Ectodermal cell (in vitro differentiated cells): ENCODE results near the gene WDR64.
"Not testable (repeated sequence)": the region's sequence is repeated elsewhere in the genome, so short reads cannot be mapped to it uniquely, and the experiment has no call there.

Experiments
- H3K27ac ChIP-seq: 2 replicates; pipeline ENCODE4 v1.7.0; 2013; ENCODE audit warnings: mild to moderate bottlenecking, low read depth, low read length; ENCODE audit not compliant: insufficient read depth, poor library complexity, severe bottlenecking
- H3K27me3 ChIP-seq: 2 replicates; pipeline ENCODE4 v1.7.0; 2013; ENCODE audit warnings: mild to moderate bottlenecking, low read length; ENCODE audit not compliant: insufficient read depth, control insufficient read depth, poor library complexity, severe bottlenecking
- H3K36me3 ChIP-seq: one replicate; pipeline ENCODE4 v1.7.0; 2013; ENCODE audit warnings: low read length; ENCODE audit not compliant: control insufficient read depth, insufficient read depth
- H3K4me1 ChIP-seq: one replicate; pipeline ENCODE4 v1.7.0; 2013; ENCODE audit warnings: low read length; ENCODE audit not compliant: control insufficient read depth, insufficient read depth
- H3K4me3 ChIP-seq: 2 replicates; pipeline ENCODE4 v1.7.0; 2013; ENCODE audit warnings: low read depth, low read length, control low read depth; ENCODE audit not compliant: insufficient read depth
- H3K9me3 ChIP-seq: 2 replicates; pipeline ENCODE4 v1.7.0; 2013; ENCODE audit warnings: mild to moderate bottlenecking, low read length, moderate library complexity; ENCODE audit not compliant: control insufficient read depth
- WGBS, 2 experiments: methylation state at CpG; one replicate each; pipeline ENCODE4 v1.1.7; 2013; ENCODE audit warnings: missing lambda C conversion rate in 2 of 2; 5-methylcytosine and 5-hydroxymethylcytosine counted together

WDR64 gene

GRCh38 chr1:241813768-241814320 lies 161.8 kb downstream of the WDR64 start:
- no peaks in the 10 kb centered on the region for H3K27me3 ChIP-seq
- no peaks in the 10 kb centered on the region for H3K9me3 ChIP-seq
- 87% methylated on average over 7 of the region's 8 CpGs for WGBS, 2 experiments
- H3K36me3 ChIP-seq, result no peaks in the 10 kb centered on the region
- no peak overlapping the region for H3K27ac ChIP-seq
- no peaks in the 10 kb centered on the region for H3K4me1 ChIP-seq
- no peak overlapping the region for H3K4me3 ChIP-seq

- H3K27ac ChIP-seq, result no peak overlapping the region
- H3K4me1 ChIP-seq, result no peaks in the 10 kb centered on the region
- H3K27me3 ChIP-seq, result no peaks in the 10 kb centered on the region
- WGBS, 2 experiments, result 73 to 76% methylated on average over 5 to 6 of the region's 6 CpGs
- H3K36me3 ChIP-seq, result no peaks in the 10 kb centered on the region
- no peaks in the 10 kb centered on the region for H3K9me3 ChIP-seq
- H3K4me3 ChIP-seq, result no peak overlapping the region
Observed at GRCh38 chr1:241816008-241816407, 163.9 kb downstream of the WDR64 start.

- Histone ChIP-seq H3K27ac (no peak overlapping the region), H3K4me3 (no peak overlapping the region), H3K27me3 (no peaks in the 10 kb centered on the region), H3K4me1 (no peaks in the 10 kb centered on the region), H3K9me3 (no peaks in the 10 kb centered on the region), H3K36me3 (no peaks in the 10 kb centered on the region)
- WGBS, 2 experiments, result 88 to 100% methylated on average over 1 of the region's 1 CpG
Observed at GRCh38 chr1:241817331-241817792, 165.3 kb downstream of the WDR64 start.

- Histone ChIP-seq H3K36me3 (no peaks in the 10 kb centered on the region), H3K27ac (no peak overlapping the region), H3K4me3 (no peak overlapping the region), H3K27me3 (no peaks in the 10 kb centered on the region), H3K4me1 (no peaks in the 10 kb centered on the region), H3K9me3 (no peaks in the 10 kb centered on the region)
- 86 to 89% methylated on average over 3 of the region's 3 CpGs for WGBS, 2 experiments
Observed at GRCh38 chr1:241817956-241818612, 166.0 kb downstream of the WDR64 start.

GRCh38 chr1:241819340-241819866 lies 167.3 kb downstream of the WDR64 start:
- no peaks in the 10 kb centered on the region for H3K27me3 ChIP-seq
- 88 to 94% methylated on average over 4 of the region's 4 CpGs for WGBS, 2 experiments
- H3K9me3 ChIP-seq, result no peaks in the 10 kb centered on the region
- no peaks in the 10 kb centered on the region for H3K4me1 ChIP-seq
- H3K4me3 ChIP-seq, result no peak overlapping the region
- H3K36me3 ChIP-seq, result no peaks in the 10 kb centered on the region
- H3K27ac ChIP-seq, result no peak overlapping the region

- H3K4me3 ChIP-seq, result no peak overlapping the region
- H3K27me3 ChIP-seq, result no peaks in the 10 kb centered on the region
- H3K9me3 ChIP-seq, result no peaks in the 10 kb centered on the region
- no peaks in the 10 kb centered on the region for H3K36me3 ChIP-seq
- H3K4me1 ChIP-seq, result no peaks in the 10 kb centered on the region
- H3K27ac ChIP-seq, result no peak overlapping the region
- 88 to 95% methylated on average over 3 to 4 of the region's 4 CpGs for WGBS, 2 experiments
Observed at GRCh38 chr1:241821363-241821762, 169.3 kb downstream of the WDR64 start.

- H3K4me3 ChIP-seq, result no peak overlapping the region
- H3K9me3 ChIP-seq, result no peaks in the 10 kb centered on the region
- no peaks in the 10 kb centered on the region for H3K36me3 ChIP-seq
- H3K4me1 ChIP-seq, result no peaks in the 10 kb centered on the region
- H3K27me3 ChIP-seq, result no peaks in the 10 kb centered on the region
- no peak overlapping the region for H3K27ac ChIP-seq
Observed at GRCh38 chr1:241822846-241823245, 170.8 kb downstream of the WDR64 start.

GRCh38 chr1:241823925-241824324 lies 171.8 kb downstream of the WDR64 start:
- 95 to 100% methylated on average over 1 of the region's 1 CpG for WGBS, 2 experiments
- Histone ChIP-seq H3K4me3 (no peak overlapping the region), H3K9me3 (no peaks in the 10 kb centered on the region), H3K27ac (no peak overlapping the region), H3K27me3 (no peaks in the 10 kb centered on the region), H3K36me3 (no peaks in the 10 kb centered on the region), H3K4me1 (no peaks in the 10 kb centered on the region)

- Histone ChIP-seq H3K4me1 (no peaks in the 10 kb centered on the region), H3K9me3 (no peaks in the 10 kb centered on the region), H3K27me3 (no peaks in the 10 kb centered on the region), H3K27ac (no peak overlapping the region), H3K4me3 (no peak overlapping the region), H3K36me3 (no peaks in the 10 kb centered on the region)
Observed at GRCh38 chr1:241825581-241825980, 173.5 kb downstream of the WDR64 start.

GRCh38 chr1:241826613-241827012 lies 174.5 kb downstream of the WDR64 start:
- H3K4me1 ChIP-seq, H3K27me3 ChIP-seq, H3K27ac ChIP-seq, H3K9me3 ChIP-seq, H3K4me3 ChIP-seq, H3K36me3 ChIP-seq: not testable (repeated sequence)
- WGBS, 2 experiments, result 93 to 94% methylated on average over 8 to 9 of the region's 9 CpGs
